Measurements from ENCODE around the gene MCTP1.

DNA sequence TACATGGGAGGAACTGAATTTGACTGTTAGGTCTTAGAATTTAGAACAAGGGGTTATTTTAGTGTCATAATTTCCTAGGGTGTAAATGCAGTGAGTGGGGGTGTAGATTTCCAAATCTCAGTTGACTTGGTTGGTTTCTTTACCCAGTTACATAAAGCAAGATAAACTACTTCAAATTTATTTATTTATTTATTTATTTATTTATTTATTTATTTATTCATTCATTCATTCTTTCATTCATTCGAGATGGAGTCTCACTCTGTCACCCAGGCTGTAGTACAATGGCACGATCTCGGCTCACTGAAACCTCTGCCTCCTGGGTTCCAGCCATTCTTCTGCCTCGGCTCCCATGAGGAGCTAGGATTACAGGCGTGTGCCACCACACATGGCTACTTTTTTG is 466.0 kb downstream of the MCTP1 start:
- no peak for TF ChIP-seq POU2F2 (IDR thresholded peaks at IDR 0.05; ENCODE audit: borderline replicate concordance, low read depth, low read length)
- no peak for TF ChIP-seq ZNF24 (IDR thresholded peaks at IDR 0.05)
- TF ChIP-seq, protein P1, sequence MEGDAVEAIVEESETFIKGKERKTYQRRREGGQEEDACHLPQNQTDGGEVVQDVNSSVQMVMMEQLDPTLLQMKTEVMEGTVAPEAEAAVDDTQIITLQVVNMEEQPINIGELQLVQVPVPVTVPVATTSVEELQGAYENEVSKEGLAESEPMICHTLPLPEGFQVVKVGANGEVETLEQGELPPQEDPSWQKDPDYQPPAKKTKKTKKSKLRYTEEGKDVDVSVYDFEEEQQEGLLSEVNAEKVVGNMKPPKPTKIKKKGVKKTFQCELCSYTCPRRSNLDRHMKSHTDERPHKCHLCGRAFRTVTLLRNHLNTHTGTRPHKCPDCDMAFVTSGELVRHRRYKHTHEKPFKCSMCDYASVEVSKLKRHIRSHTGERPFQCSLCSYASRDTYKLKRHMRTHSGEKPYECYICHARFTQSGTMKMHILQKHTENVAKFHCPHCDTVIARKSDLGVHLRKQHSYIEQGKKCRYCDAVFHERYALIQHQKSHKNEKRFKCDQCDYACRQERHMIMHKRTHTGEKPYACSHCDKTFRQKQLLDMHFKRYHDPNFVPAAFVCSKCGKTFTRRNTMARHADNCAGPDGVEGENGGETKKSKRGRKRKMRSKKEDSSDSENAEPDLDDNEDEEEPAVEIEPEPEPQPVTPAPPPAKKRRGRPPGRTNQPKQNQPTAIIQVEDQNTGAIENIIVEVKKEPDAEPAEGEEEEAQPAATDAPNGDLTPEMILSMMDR (IDR thresholded peaks at IDR 0.05 in 2 of 3, conservative IDR thresholded peaks at IDR 0.05 in 1 of 3; ENCODE audit: control insufficient read depth in 2 of 3, extremely low read depth in 1 of 3, insufficient read depth in 1 of 3, low read depth in 3 of 3, low read length in 3 of 3), result no peak

All from GM12878 (cell line).